WTC11 (cell line): ENCODE measurements around the gene RBM44. TPM values are rescaled to one million over a fixed set of nuclear protein-coding genes. Genes with fewer than 3 reads are reported as not detected.

Experiments used
- ATAC-seq: fragments of 200-7000 bp; cut with Tn5 transposase; 2 replicates; pipeline ENCODE4 v1.10.0; 2021; ENCODE audit warnings: mild to moderate bottlenecking, moderate library complexity
- CTCF ChIA-PET: fragments of 300-600 bp; sonication (Branson Sonifier 250); formaldehyde crosslinking; loops from one replicate; lab custom pipeline; 2021; ENCODE audit warnings: antibody characterized with exemption; lab: Charles Lee
- POLR2A ChIA-PET: fragments of 350-600 bp; sonication (Branson Sonifier 250); formaldehyde crosslinking; loops from one replicate; lab custom pipeline; 2021; ENCODE audit warnings: antibody characterized with exemption; lab: Charles Lee
- DNase-seq: peaks from one replicate; pipeline ENCODE4 v3.0.0; 2021; ENCODE audit warnings: low spot score
- H3K27ac Mint-ChIP-seq: 2 replicates; pipeline ENCODE4 v1.8.0; 2021; ENCODE audit warnings: mixed read lengths
- H3K27me3 Mint-ChIP-seq: 2 replicates; pipeline ENCODE4 v1.8.0; 2021; ENCODE audit warnings: low read depth, mild to moderate bottlenecking, moderate library complexity, mixed read lengths
- H3K36me3 Mint-ChIP-seq: 2 replicates; pipeline ENCODE4 v1.8.0; 2021; ENCODE audit warnings: mixed read lengths
- H3K4me1 Mint-ChIP-seq: 2 replicates; pipeline ENCODE4 v1.8.0; 2022; ENCODE audit warnings: mixed read lengths
- H3K4me3 Mint-ChIP-seq: 2 replicates; pipeline ENCODE4 v1.8.0; 2021; ENCODE audit warnings: mild to moderate bottlenecking, moderate library complexity, mixed read lengths
- H3K9me3 Mint-ChIP-seq: 2 replicates; pipeline ENCODE4 v1.8.0; 2021; ENCODE audit warnings: mixed read lengths
- ATF1 ChIP-seq: sonication (generic); formaldehyde crosslinking; IDR thresholded peaks from 2 replicates; pipeline ENCODE4 v1.8.1; 2023; ENCODE audit warnings: mild to moderate bottlenecking, moderate library complexity, missing genetic modification reagents
- ATF3 ChIP-seq: sonication (generic); formaldehyde crosslinking; conservative IDR thresholded peaks from 2 replicates; pipeline ENCODE4 v1.8.1; 2022; ENCODE audit warnings: mild to moderate bottlenecking, missing genetic modification reagents
- CBFB ChIP-seq: sonication (generic); formaldehyde crosslinking; IDR thresholded peaks from 2 replicates; pipeline ENCODE4 v1.8.1; 2022; ENCODE audit warnings: mild to moderate bottlenecking, low read depth, missing genetic modification reagents
- CREM ChIP-seq: sonication (generic); formaldehyde crosslinking; IDR thresholded peaks from 2 replicates; pipeline ENCODE4 v1.8.1; 2022; ENCODE audit warnings: mild to moderate bottlenecking, missing genetic modification reagents, moderate library complexity
- CTCF ChIP-seq: fragments of 200-600 bp; IDR thresholded peaks from 2 replicates; pipeline ENCODE4 v1.8.0; 2022; ENCODE audit warnings: antibody characterized with exemption
- ELF4 ChIP-seq: sonication (generic); formaldehyde crosslinking; IDR thresholded peaks from 2 replicates; pipeline ENCODE4 v1.8.1; 2022; ENCODE audit warnings: low read depth, mild to moderate bottlenecking, moderate library complexity, missing genetic modification reagents
- ERG ChIP-seq: fragments of 250-450 bp; sonication (Bioruptor Pico); IDR thresholded peaks from 2 replicates; pipeline ENCODE4 v1.8.0; 2021; ENCODE audit warnings: mild to moderate bottlenecking
- ESRRA ChIP-seq: sonication (generic); formaldehyde crosslinking; IDR thresholded peaks from 2 replicates; pipeline ENCODE4 v1.8.1; 2022; ENCODE audit warnings: mild to moderate bottlenecking, missing genetic modification reagents, borderline replicate concordance
- FOXK1 ChIP-seq: sonication (generic); formaldehyde crosslinking; IDR thresholded peaks from 2 replicates; pipeline ENCODE4 v1.8.0; 2022; ENCODE audit warnings: mild to moderate bottlenecking, moderate library complexity, missing genetic modification reagents
- HMGXB4 ChIP-seq: sonication (generic); formaldehyde crosslinking; IDR thresholded peaks from 2 replicates; pipeline ENCODE4 v1.8.1; 2023; ENCODE audit warnings: mild to moderate bottlenecking, moderate library complexity, missing genetic modification reagents
- IRF1 ChIP-seq: sonication (generic); formaldehyde crosslinking; IDR thresholded peaks from 2 replicates; pipeline ENCODE4 v1.8.0; 2023; ENCODE audit warnings: missing genetic modification reagents
- KAT7 ChIP-seq: sonication (generic); formaldehyde crosslinking; IDR thresholded peaks from 2 replicates; pipeline ENCODE4 v1.8.1; 2023; ENCODE audit warnings: missing genetic modification reagents, mild to moderate bottlenecking, borderline replicate concordance
- NFYB ChIP-seq: sonication (generic); formaldehyde crosslinking; conservative IDR thresholded peaks from 2 replicates; pipeline ENCODE4 v1.8.0; 2022; ENCODE audit warnings: low read depth, missing genetic modification reagents
- NR2C2 ChIP-seq: sonication (generic); formaldehyde crosslinking; IDR thresholded peaks from 2 replicates; pipeline ENCODE4 v1.8.0; 2022; ENCODE audit warnings: mild to moderate bottlenecking, missing genetic modification reagents
- NR3C1 ChIP-seq: sonication (generic); formaldehyde crosslinking; conservative IDR thresholded peaks from 2 replicates; pipeline ENCODE4 v1.8.1; 2023; ENCODE audit warnings: low read depth, mild to moderate bottlenecking, missing genetic modification reagents
- OVOL2 ChIP-seq: fragments of 250-450 bp; sonication (Bioruptor Pico); IDR thresholded peaks from 2 replicates; pipeline ENCODE4 v1.9.0; 2021; ENCODE audit warnings: mild to moderate bottlenecking, borderline replicate concordance
- PRDM15 ChIP-seq: sonication (generic); formaldehyde crosslinking; IDR thresholded peaks from 2 replicates; pipeline ENCODE4 v1.8.0; 2022; ENCODE audit warnings: missing genetic modification reagents
- SP1 ChIP-seq: sonication (generic); formaldehyde crosslinking; conservative IDR thresholded peaks from 2 replicates; pipeline ENCODE4 v1.8.1; 2022; ENCODE audit warnings: missing genetic modification reagents
- ZBTB21 ChIP-seq: sonication (generic); formaldehyde crosslinking; IDR thresholded peaks from 2 replicates; pipeline ENCODE4 v1.8.1; 2023; ENCODE audit warnings: mild to moderate bottlenecking, missing genetic modification reagents, borderline replicate concordance
- ZMAT4 ChIP-seq: fragments of 250-450 bp; sonication (Bioruptor Pico); IDR thresholded peaks from 2 replicates; pipeline ENCODE4 v1.9.0; 2021; ENCODE audit warnings: mild to moderate bottlenecking
- ZNF121 ChIP-seq: sonication (generic); formaldehyde crosslinking; IDR thresholded peaks from 2 replicates; pipeline ENCODE4 v1.8.0; 2023; ENCODE audit warnings: missing genetic modification reagents
- ZNF219 ChIP-seq: sonication (generic); formaldehyde crosslinking; IDR thresholded peaks from 2 replicates; pipeline ENCODE4 v1.8.0; 2023; ENCODE audit warnings: missing genetic modification reagents, mild to moderate bottlenecking, borderline replicate concordance
- ZNF317 ChIP-seq: sonication (generic); formaldehyde crosslinking; IDR thresholded peaks from 2 replicates; pipeline ENCODE4 v1.8.1; 2023; ENCODE audit warnings: low read depth, mild to moderate bottlenecking, moderate library complexity, missing genetic modification reagents, borderline replicate concordance
- ZNF416 ChIP-seq: fragments of 250-450 bp; sonication (Bioruptor Pico); IDR thresholded peaks from 2 replicates; pipeline ENCODE4 v1.9.0; 2021; ENCODE audit warnings: mild to moderate bottlenecking, inconsistent platforms
- ZNF671 ChIP-seq: fragments of 250-450 bp; sonication (Bioruptor Pico); IDR thresholded peaks from 2 replicates; pipeline ENCODE4 v1.8.0; 2021; ENCODE audit warnings: mild to moderate bottlenecking
- total RNA-seq: library from RNA; stranded (reverse); gene quantifications from 3 replicates; pipeline ENCODE4 v1.2.3, GENCODE V29; 2021

The RBM44 gene
- total RNA-seq, 1 experiment from 2014 or later: 1.3 TPM

- ATAC-seq: no peak
- Mint-ChIP-seq H3K4me3 (no peak overlapping the region), H3K4me1 (no peaks in the 10 kb centered on the region), H3K36me3 (no peaks in the 10 kb centered on the region; the same call in 1 of the 2 replicates), H3K9me3 (peaks cover 5% of the 10 kb centered on the region), H3K27me3 (no peaks in the 10 kb centered on the region), H3K27ac (no peak overlapping the region)
- no peak for DNase-seq
- CTCF ChIA-PET: no interaction called here
- POLR2A ChIA-PET: no interaction called here
- TF ChIP-seq SP1 (no peak), ZBTB21 (CRISPR knock-in tag) (no peak), CTCF (no peak)
Observed at GRCh38 chr2:237797253-237797652, 1.3 kb upstream of the RBM44 start.

GRCh38 chr2:237799060-237799428 lies 465 bp downstream of the RBM44 start:
- TF ChIP-seq OVOL2 (CRISPR knock-in tag) (no peak), ZNF317 (CRISPR knock-in tag) (no peak), NR2C2 (CRISPR knock-in tag) (no peak), NR3C1 (CRISPR knock-in tag) (no peak), NFYB (CRISPR knock-in tag) (no peak), CBFB (CRISPR knock-in tag) (no peak), ZNF671 (no peak), IRF1 (CRISPR knock-in tag) (no peak), ZMAT4 (no peak), ATF3 (CRISPR knock-in tag) (no peak), ATF1 (no peak), FOXK1 (CRISPR knock-in tag) (no peak), ESRRA (CRISPR knock-in tag) (no peak), CREM (CRISPR knock-in tag) (no peak)
- DNase-seq: no peak
- Mint-ChIP-seq H3K4me3 (no peak overlapping the region), H3K4me1 (no peaks in the 10 kb centered on the region), H3K27me3 (no peaks in the 10 kb centered on the region), H3K27ac (no peak overlapping the region; the same call in 1 of the 2 replicates), H3K9me3 (no peaks in the 10 kb centered on the region), H3K36me3 (no peaks in the 10 kb centered on the region)
- ATAC-seq: no peak; the same call in 1 of the 2 replicates
- ChIA-PET CTCF (interaction anchor here (1.2 to 1.3 kb wide), 2 partner anchors 24 to 227 kb away, joined by 3 read pairs; no protein-coding TSS in a partner anchor), POLR2A (no interaction called here)

- ATAC-seq (no peak), DNase-seq (no peak)
- Mint-ChIP-seq H3K36me3 (no peaks in the 10 kb centered on the region), H3K4me1 (no peaks in the 10 kb centered on the region), H3K9me3 (no peaks in the 10 kb centered on the region), H3K27me3 (no peaks in the 10 kb centered on the region), H3K4me3 (no peak overlapping the region), H3K27ac (no peak overlapping the region)
- ChIA-PET POLR2A (no interaction called here), CTCF (no interaction called here)
- no peak for TF ChIP-seq ZNF219 (CRISPR knock-in tag)
- TF ChIP-seq PRDM15: no peak
- no peak for TF ChIP-seq KAT7 (CRISPR knock-in tag)
- no peak for TF ChIP-seq ERG (CRISPR knock-in tag)
- no peak for TF ChIP-seq OVOL2 (CRISPR knock-in tag)
- TF ChIP-seq ZNF121: no peak
- TF ChIP-seq HMGXB4 (CRISPR knock-in tag): no peak
- no peak for TF ChIP-seq ELF4 (CRISPR knock-in tag)
- TF ChIP-seq ZNF416 (CRISPR knock-in tag): no peak
Observed at GRCh38 chr2:237801466-237801865, 2.9 kb downstream of the RBM44 start.
